ENCODE results near the gene MLN. TPM values are rescaled to one million over a fixed set of nuclear protein-coding genes. Genes with fewer than 3 reads are reported as not detected.

The MLN gene
- total and polyA plus RNA-seq, 2 experiments from 2014 or later = not detected

DNA sequence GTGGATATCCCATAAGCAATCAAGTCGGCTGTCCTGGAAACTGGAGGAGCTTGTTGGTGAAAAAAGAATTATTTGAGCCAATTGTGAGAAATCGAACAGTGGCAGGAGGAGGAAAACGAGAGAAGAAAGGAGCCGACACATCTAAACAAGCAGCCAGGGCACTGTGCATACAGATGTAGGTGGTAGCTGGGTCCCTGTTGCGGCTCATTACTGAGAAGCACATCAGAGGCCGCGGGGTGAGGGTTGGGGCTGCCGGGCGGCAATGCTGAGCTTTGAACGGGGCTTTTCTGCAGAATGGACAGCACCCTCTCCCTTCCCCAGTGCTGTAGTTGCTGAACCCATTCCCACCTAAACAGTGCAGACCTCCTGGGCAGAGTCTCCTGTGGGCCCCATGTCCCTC lies 10.8 kb downstream of the MLN start:
- no peak for ATAC-seq
- H3K9me2 ChIP-seq (ENCODE audit: insufficient read depth) = peaks cover 4% of the 10 kb centered on the region; the same call in 1 of the 2 replicates
- Mint-ChIP-seq H3K4me3 (no peak overlapping the region), H3K4me1 (peaks cover 70% of the 10 kb centered on the region), H3K9me3 (no peaks in the 10 kb centered on the region), H3K36me3 (ENCODE audit: low read depth) (peaks cover 1% of the 10 kb centered on the region; the same call in 2 of the 3 replicates), H3K27ac (no peak overlapping the region), H3K27me3 (ENCODE audit: insufficient read depth, low read depth, poor library complexity) (peaks cover 15% of the 10 kb centered on the region)
- H3K27me3 ChIP-seq (ENCODE audit: insufficient read depth) = no peaks in the 10 kb centered on the region; the same call in 1 of the 2 replicates
- H3K79me2 ChIP-seq (replicated peaks; ENCODE audit: insufficient read depth) = peaks cover 4% of the 10 kb centered on the region; the same call in 1 of the 2 replicates
- no peaks in the 10 kb centered on the region for H3K36me3 ChIP-seq (ENCODE audit: insufficient read depth)
- 0 out of 2 replicates have a peak, but pooled peaks cover 14% of the 10 kb centered on the region for H3F3A ChIP-seq (replicated peaks; ENCODE audit: low read depth)
- H3K4me3 ChIP-seq = no peak overlapping the region
- DNase-seq (ENCODE audit: low spot score) = no peak
- no peaks in the 10 kb centered on the region for H4K20me1 ChIP-seq (replicated peaks; ENCODE audit: insufficient read depth)
- H3K27ac ChIP-seq (ENCODE audit: low read depth) = no peak overlapping the region
- H3K4me2 ChIP-seq = no peak overlapping the region
- H3K4me1 ChIP-seq (ENCODE audit: insufficient read depth) = peaks cover 56% of the 10 kb centered on the region
- TF ChIP-seq, protein P1, sequence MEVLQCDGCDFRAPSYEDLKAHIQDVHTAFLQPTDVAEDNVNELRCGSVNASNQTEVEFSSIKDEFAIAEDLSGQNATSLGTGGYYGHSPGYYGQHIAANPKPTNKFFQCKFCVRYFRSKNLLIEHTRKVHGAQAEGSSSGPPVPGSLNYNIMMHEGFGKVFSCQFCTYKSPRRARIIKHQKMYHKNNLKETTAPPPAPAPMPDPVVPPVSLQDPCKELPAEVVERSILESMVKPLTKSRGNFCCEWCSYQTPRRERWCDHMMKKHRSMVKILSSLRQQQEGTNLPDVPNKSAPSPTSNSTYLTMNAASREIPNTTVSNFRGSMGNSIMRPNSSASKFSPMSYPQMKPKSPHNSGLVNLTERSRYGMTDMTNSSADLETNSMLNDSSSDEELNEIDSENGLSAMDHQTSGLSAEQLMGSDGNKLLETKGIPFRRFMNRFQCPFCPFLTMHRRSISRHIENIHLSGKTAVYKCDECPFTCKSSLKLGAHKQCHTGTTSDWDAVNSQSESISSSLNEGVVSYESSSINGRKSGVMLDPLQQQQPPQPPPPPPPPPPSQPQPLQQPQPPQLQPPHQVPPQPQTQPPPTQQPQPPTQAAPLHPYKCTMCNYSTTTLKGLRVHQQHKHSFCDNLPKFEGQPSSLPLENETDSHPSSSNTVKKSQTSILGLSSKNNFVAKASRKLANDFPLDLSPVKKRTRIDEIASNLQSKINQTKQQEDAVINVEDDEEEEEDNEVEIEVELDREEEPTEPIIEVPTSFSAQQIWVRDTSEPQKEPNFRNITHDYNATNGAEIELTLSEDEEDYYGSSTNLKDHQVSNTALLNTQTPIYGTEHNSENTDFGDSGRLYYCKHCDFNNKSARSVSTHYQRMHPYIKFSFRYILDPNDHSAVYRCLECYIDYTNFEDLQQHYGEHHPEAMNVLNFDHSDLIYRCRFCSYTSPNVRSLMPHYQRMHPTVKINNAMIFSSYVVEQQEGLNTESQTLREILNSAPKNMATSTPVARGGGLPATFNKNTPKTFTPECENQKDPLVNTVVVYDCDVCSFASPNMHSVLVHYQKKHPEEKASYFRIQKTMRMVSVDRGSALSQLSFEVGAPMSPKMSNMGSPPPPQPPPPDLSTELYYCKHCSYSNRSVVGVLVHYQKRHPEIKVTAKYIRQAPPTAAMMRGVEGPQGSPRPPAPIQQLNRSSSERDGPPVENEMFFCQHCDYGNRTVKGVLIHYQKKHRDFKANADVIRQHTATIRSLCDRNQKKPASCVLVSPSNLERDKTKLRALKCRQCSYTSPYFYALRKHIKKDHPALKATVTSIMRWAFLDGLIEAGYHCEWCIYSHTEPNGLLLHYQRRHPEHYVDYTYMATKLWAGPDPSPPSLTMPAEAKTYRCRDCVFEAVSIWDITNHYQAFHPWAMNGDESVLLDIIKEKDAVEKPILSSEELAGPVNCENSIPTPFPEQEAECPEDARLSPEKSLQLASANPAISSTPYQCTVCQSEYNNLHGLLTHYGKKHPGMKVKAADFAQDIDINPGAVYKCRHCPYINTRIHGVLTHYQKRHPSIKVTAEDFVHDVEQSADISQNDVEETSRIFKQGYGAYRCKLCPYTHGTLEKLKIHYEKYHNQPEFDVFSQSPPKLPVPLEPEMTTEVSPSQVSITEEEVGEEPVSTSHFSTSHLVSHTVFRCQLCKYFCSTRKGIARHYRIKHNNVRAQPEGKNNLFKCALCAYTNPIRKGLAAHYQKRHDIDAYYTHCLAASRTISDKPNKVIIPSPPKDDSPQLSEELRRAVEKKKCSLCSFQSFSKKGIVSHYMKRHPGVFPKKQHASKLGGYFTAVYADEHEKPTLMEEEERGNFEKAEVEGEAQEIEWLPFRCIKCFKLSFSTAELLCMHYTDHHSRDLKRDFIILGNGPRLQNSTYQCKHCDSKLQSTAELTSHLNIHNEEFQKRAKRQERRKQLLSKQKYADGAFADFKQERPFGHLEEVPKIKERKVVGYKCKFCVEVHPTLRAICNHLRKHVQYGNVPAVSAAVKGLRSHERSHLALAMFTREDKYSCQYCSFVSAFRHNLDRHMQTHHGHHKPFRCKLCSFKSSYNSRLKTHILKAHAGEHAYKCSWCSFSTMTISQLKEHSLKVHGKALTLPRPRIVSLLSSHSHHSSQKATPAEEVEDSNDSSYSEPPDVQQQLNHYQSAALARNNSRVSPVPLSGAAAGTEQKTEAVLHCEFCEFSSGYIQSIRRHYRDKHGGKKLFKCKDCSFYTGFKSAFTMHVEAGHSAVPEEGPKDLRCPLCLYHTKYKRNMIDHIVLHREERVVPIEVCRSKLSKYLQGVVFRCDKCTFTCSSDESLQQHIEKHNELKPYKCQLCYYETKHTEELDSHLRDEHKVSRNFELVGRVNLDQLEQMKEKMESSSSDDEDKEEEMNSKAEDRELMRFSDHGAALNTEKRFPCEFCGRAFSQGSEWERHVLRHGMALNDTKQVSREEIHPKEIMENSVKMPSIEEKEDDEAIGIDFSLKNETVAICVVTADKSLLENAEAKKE (CRISPR knock-in tag; IDR thresholded peaks at IDR 0.05) = no peak
- no peak for TF ChIP-seq EZH2 (IDR thresholded peaks at IDR 0.05; ENCODE audit: low read depth, unreplicated experiment)
- no peak for TF ChIP-seq CREB1 (CRISPR knock-in tag; IDR thresholded peaks at IDR 0.05; ENCODE audit: low read depth)
- TF ChIP-seq STAT1 (IDR thresholded peaks at IDR 0.05; ENCODE audit: unreplicated experiment) = no peak
- no peak for TF ChIP-seq ZNF114 (CRISPR knock-in tag; IDR thresholded peaks at IDR 0.05)
- TF ChIP-seq, protein P2, sequence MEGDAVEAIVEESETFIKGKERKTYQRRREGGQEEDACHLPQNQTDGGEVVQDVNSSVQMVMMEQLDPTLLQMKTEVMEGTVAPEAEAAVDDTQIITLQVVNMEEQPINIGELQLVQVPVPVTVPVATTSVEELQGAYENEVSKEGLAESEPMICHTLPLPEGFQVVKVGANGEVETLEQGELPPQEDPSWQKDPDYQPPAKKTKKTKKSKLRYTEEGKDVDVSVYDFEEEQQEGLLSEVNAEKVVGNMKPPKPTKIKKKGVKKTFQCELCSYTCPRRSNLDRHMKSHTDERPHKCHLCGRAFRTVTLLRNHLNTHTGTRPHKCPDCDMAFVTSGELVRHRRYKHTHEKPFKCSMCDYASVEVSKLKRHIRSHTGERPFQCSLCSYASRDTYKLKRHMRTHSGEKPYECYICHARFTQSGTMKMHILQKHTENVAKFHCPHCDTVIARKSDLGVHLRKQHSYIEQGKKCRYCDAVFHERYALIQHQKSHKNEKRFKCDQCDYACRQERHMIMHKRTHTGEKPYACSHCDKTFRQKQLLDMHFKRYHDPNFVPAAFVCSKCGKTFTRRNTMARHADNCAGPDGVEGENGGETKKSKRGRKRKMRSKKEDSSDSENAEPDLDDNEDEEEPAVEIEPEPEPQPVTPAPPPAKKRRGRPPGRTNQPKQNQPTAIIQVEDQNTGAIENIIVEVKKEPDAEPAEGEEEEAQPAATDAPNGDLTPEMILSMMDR (conservative IDR thresholded peaks at IDR 0.05; ENCODE audit: low read depth in 2 of 2) = no peak
- no peak for TF ChIP-seq NANOG (IDR thresholded peaks at IDR 0.05; ENCODE audit: borderline replicate concordance)
- TF ChIP-seq, protein P3, sequence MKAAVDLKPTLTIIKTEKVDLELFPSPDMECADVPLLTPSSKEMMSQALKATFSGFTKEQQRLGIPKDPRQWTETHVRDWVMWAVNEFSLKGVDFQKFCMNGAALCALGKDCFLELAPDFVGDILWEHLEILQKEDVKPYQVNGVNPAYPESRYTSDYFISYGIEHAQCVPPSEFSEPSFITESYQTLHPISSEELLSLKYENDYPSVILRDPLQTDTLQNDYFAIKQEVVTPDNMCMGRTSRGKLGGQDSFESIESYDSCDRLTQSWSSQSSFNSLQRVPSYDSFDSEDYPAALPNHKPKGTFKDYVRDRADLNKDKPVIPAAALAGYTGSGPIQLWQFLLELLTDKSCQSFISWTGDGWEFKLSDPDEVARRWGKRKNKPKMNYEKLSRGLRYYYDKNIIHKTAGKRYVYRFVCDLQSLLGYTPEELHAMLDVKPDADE (IDR thresholded peaks at IDR 0.05) = no peak
- no peak for TF ChIP-seq EZH2phosphoT487 (IDR thresholded peaks at IDR 0.05; ENCODE audit: unreplicated experiment)
- H2AFZ ChIP-seq = no peak overlapping the region
